GM23338 (cell line): Measurements from ENCODE around the gene CRISPLD2.

ENCODE experiments used
- CREB1 ChIP-seq: fragments of 250-450 bp; sonication (Bioruptor Pico); IDR thresholded peaks from 2 replicates; pipeline ENCODE4 v1.5.0; 2020; ENCODE audit warnings: low read depth, mild to moderate bottlenecking, moderate library complexity
- CTCF ChIP-seq, 2 experiments: fragments of 200-600 bp in 1 of 2; sonication (generic) in 1 of 2; conservative IDR thresholded peaks; 2 replicates each; pipeline versions ENCODE4 v1.5.1 to v1.6.1; 2016 to 2017; ENCODE audit warnings: antibody characterized with exemption in 2 of 2, low read depth in 2 of 2, mild to moderate bottlenecking in 2 of 2, moderate library complexity in 1 of 2
- ETS1 ChIP-seq: IDR thresholded peaks from 2 replicates; pipeline ENCODE4 v1.6.1; 2016; ENCODE audit warnings: antibody characterized with exemption
- EZH2 ChIP-seq: fragments of 200-600 bp; sonication (generic); IDR thresholded peaks from one replicate; pipeline ENCODE4 v1.8.0; 2017; ENCODE audit warnings: antibody characterized with exemption, mild to moderate bottlenecking, low read depth; ENCODE audit not compliant: unreplicated experiment
- EZH2phosphoT487 ChIP-seq: fragments of 200-600 bp; sonication (generic); IDR thresholded peaks from one replicate; pipeline ENCODE4 v1.8.1; 2018; ENCODE audit warnings: antibody characterized with exemption; ENCODE audit not compliant: unreplicated experiment
- JUNB ChIP-seq: IDR thresholded peaks from one replicate; pipeline ENCODE4 v1.6.1; 2016; ENCODE audit warnings: antibody characterized with exemption; ENCODE audit not compliant: unreplicated experiment
- NANOG ChIP-seq: IDR thresholded peaks from 2 replicates; pipeline ENCODE4 v1.6.1; 2016; ENCODE audit warnings: antibody characterized with exemption, borderline replicate concordance
- POLR2AphosphoS5 ChIP-seq: IDR thresholded peaks from 2 replicates; pipeline ENCODE4 v1.6.1; 2016; ENCODE audit warnings: antibody characterized with exemption, low read depth
- STAT1 ChIP-seq: IDR thresholded peaks from one replicate; pipeline ENCODE4 v1.6.1; 2016; ENCODE audit warnings: antibody characterized with exemption; ENCODE audit not compliant: unreplicated experiment
- TF ChIP-seq, protein P1 (sequence below): IDR thresholded peaks from one replicate; pipeline ENCODE4 v1.6.1; 2018; ENCODE audit warnings: antibody characterized with exemption; ENCODE audit not compliant: unreplicated experiment

DNA sequence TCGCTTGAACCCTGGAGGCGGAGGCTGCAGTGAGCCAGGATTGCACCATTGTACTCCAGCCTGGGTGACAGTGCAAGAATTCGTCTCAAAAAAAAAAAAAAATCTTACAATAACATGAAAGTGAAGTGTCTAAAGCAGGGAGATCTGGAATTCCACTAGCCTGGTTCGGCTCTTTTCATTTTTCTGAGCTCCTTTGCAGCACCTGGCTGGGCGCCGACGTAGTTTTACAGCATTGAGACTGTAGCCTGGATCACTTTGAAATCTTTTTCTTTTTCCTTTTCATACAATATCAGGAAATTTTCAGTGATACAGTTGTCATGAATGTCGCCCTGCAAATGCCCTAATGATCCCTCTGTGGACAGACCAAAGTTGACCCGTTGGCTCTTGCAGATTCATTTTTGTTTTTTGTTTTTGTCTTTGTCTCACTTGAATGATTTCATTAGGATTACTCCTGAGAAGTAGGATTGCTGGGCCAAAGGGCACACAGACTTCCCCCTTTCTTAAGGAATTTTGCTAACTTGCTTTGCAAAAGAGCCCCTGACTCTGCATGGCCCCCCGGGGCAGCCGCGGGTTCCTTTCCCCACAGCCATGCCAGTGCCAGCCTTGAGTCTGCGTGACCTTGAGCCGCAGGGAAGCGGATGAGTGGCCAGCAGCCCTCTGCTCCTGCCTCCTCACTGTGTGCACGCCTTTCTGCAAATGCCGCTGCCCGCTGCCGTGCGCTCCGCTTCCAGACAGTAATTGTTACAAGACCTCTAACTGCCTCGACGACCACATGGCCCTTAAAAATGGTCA, 28.0 kb downstream of the CRISPLD2 start:
- no peak for TF ChIP-seq CTCF (conservative IDR thresholded peaks at IDR 0.05; ENCODE audit: low read depth in 2 of 2)
- no peak for TF ChIP-seq NANOG
- TF ChIP-seq EZH2phosphoT487, result no peak
- no peak for TF ChIP-seq EZH2
- TF ChIP-seq POLR2AphosphoS5, result no peak
- TF ChIP-seq CREB1 (CRISPR knock-in tag), result no peak
- TF ChIP-seq, protein P1, sequence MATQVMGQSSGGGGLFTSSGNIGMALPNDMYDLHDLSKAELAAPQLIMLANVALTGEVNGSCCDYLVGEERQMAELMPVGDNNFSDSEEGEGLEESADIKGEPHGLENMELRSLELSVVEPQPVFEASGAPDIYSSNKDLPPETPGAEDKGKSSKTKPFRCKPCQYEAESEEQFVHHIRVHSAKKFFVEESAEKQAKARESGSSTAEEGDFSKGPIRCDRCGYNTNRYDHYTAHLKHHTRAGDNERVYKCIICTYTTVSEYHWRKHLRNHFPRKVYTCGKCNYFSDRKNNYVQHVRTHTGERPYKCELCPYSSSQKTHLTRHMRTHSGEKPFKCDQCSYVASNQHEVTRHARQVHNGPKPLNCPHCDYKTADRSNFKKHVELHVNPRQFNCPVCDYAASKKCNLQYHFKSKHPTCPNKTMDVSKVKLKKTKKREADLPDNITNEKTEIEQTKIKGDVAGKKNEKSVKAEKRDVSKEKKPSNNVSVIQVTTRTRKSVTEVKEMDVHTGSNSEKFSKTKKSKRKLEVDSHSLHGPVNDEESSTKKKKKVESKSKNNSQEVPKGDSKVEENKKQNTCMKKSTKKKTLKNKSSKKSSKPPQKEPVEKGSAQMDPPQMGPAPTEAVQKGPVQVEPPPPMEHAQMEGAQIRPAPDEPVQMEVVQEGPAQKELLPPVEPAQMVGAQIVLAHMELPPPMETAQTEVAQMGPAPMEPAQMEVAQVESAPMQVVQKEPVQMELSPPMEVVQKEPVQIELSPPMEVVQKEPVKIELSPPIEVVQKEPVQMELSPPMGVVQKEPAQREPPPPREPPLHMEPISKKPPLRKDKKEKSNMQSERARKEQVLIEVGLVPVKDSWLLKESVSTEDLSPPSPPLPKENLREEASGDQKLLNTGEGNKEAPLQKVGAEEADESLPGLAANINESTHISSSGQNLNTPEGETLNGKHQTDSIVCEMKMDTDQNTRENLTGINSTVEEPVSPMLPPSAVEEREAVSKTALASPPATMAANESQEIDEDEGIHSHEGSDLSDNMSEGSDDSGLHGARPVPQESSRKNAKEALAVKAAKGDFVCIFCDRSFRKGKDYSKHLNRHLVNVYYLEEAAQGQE, result no peak
- TF ChIP-seq JUNB, result no peak
- TF ChIP-seq ETS1, result no peak
- TF ChIP-seq STAT1, result no peak
